ENCODE data around the gene ERGIC1.

ERGIC1 gene

GRCh38 chr5:172854971-172855370 lies 20.9 kb downstream of the ERGIC1 start:
- no peak overlapping the region for H3K4me3 ChIP-seq (ENCODE audit: low read length)
- no peak for DNase-seq (ENCODE audit: low read depth)
- TF ChIP-seq CTCF (IDR thresholded peaks at IDR 0.05; ENCODE audit: insufficient read depth, low read depth, low read length, missing control alignments): no peak

- H3K4me3 ChIP-seq (ENCODE audit: low read length): no peak overlapping the region
- no peak for TF ChIP-seq CTCF (IDR thresholded peaks at IDR 0.05; ENCODE audit: insufficient read depth, low read depth, low read length, missing control alignments)
- no peak for DNase-seq (ENCODE audit: low read depth)
These were observed 21.7 kb downstream of the ERGIC1 start for GRCh38 chr5:172855597-172856292.

GRCh38 chr5:172856336-172856735 lies 22.3 kb downstream of the ERGIC1 start:
- no peak overlapping the region for H3K4me3 ChIP-seq (ENCODE audit: low read length)
- TF ChIP-seq CTCF (IDR thresholded peaks at IDR 0.05; ENCODE audit: insufficient read depth, low read depth, low read length, missing control alignments): no peak
- no peak for DNase-seq (ENCODE audit: low read depth)

GRCh38 chr5:172857982-172858381 lies 23.9 kb downstream of the ERGIC1 start:
- no peak for DNase-seq (ENCODE audit: low read depth)
- no peak for TF ChIP-seq CTCF (IDR thresholded peaks at IDR 0.05; ENCODE audit: insufficient read depth, low read depth, low read length, missing control alignments)
- H3K4me3 ChIP-seq (ENCODE audit: low read length): no peak overlapping the region

GRCh38 chr5:172858511-172858989 lies 24.5 kb downstream of the ERGIC1 start:
- no peak for TF ChIP-seq CTCF (IDR thresholded peaks at IDR 0.05; ENCODE audit: insufficient read depth, low read depth, low read length, missing control alignments)
- no peak for DNase-seq (ENCODE audit: low read depth)
- no peak overlapping the region for H3K4me3 ChIP-seq (ENCODE audit: low read length)

- H3K4me3 ChIP-seq (ENCODE audit: low read length): no peak overlapping the region
- TF ChIP-seq CTCF (IDR thresholded peaks at IDR 0.05; ENCODE audit: insufficient read depth, low read depth, low read length, missing control alignments): no peak
- no peak for DNase-seq (ENCODE audit: low read depth)
These were observed 25.1 kb downstream of the ERGIC1 start for GRCh38 chr5:172858990-172859811.

Data from epithelial cell of esophagus (primary cell).